HepG2 (cell line): ENCODE measurements around the gene COASY. TPM values are rescaled to one million over a fixed set of nuclear protein-coding genes. Genes with fewer than 3 reads are reported as not detected.
A peak's percentile ranks its signal among the peaks of the same experiment; 100 is the strongest.

Experiments
- ESRRA ChIP-seq: sonication (generic); formaldehyde crosslinking; IDR thresholded peaks from 2 replicates; pipeline ENCODE4 v1.5.1; 2020; ENCODE audit warnings: mild to moderate bottlenecking, low read depth, missing genetic modification reagents
- GLI4 ChIP-seq: sonication (generic); formaldehyde crosslinking; IDR thresholded peaks from 2 replicates; pipeline ENCODE4 v1.5.1; 2020; ENCODE audit warnings: missing genetic modification reagents, mild to moderate bottlenecking, moderate library complexity, borderline replicate concordance
- KMT2B ChIP-seq: IDR thresholded peaks from 2 replicates; pipeline ENCODE4 v1.6.1; 2016; ENCODE audit warnings: missing genetic modification reagents, missing compliant biosample characterization
- MBNL3 ChIP-seq: fragments of 250-450 bp; sonication (Bioruptor Pico); conservative IDR thresholded peaks from 2 replicates; pipeline ENCODE4 v1.8.0; 2022; ENCODE audit warnings: mild to moderate bottlenecking, inconsistent platforms
- MXD4 ChIP-seq: IDR thresholded peaks from 2 replicates; pipeline ENCODE4 v1.6.1; 2016; ENCODE audit warnings: mild to moderate bottlenecking, missing biosample characterization, missing genetic modification reagents
- MXI1 ChIP-seq: IDR thresholded peaks from 3 replicates; pipeline ENCODE4 v1.6.1; 2012; ENCODE audit warnings: low read depth, low read length, inconsistent platforms, borderline replicate concordance
- MYC ChIP-seq: sonication (generic); formaldehyde crosslinking; IDR thresholded peaks from 2 replicates; pipeline ENCODE4 v1.9.0; 2021; ENCODE audit warnings: missing genetic modification reagents, borderline replicate concordance
- PHF21A ChIP-seq: sonication (generic); formaldehyde crosslinking; IDR thresholded peaks from 2 replicates; pipeline ENCODE4 v1.5.0; 2020; ENCODE audit warnings: mild to moderate bottlenecking, missing genetic modification reagents
- ZKSCAN1 ChIP-seq: fragments of 150-350 bp; IDR thresholded peaks from 2 replicates; pipeline ENCODE4 v1.6.1; 2014; ENCODE audit warnings: low read length
- ZNF260 ChIP-seq: sonication (generic); formaldehyde crosslinking; IDR thresholded peaks from 2 replicates; pipeline ENCODE4 v1.4.0; 2020; ENCODE audit warnings: missing genetic modification reagents, low read depth, mild to moderate bottlenecking, borderline replicate concordance
- ZNF292 ChIP-seq: sonication (generic); formaldehyde crosslinking; IDR thresholded peaks from 2 replicates; pipeline ENCODE4 v1.8.1; 2022; ENCODE audit warnings: mild to moderate bottlenecking, low read depth, missing genetic modification reagents, borderline replicate concordance
- ZNF781 ChIP-seq: sonication (generic); formaldehyde crosslinking; IDR thresholded peaks from 2 replicates; pipeline ENCODE4 v1.5.1; 2020; ENCODE audit warnings: borderline replicate concordance, mild to moderate bottlenecking, missing genetic modification reagents; ENCODE audit errors: not compliant biosample characterization
- ZNF790 ChIP-seq: sonication (generic); formaldehyde crosslinking; IDR thresholded peaks from 2 replicates; pipeline ENCODE4 v1.8.0; 2022; ENCODE audit warnings: missing genetic modification reagents, mild to moderate bottlenecking, borderline replicate concordance
- polyA plus RNA-seq, 8 experiments: library from polyadenylated mRNA; depleted of rRNA in 3 of 8; stranded (reverse) in 7 of 8; unstranded in 1 of 8; fragments of >200 nt; fragmentation: Illumina TruSeq in 4 of 8; extraction: Trizol in 4 of 8; gene quantifications; 2 replicates each; pipeline versions ENCODE4 v1.2.1 to v1.2.3, GENCODE V29; 2011 to 2016; ENCODE audit warnings: low read depth in 4 of 8, missing spikeins in 1 of 8, mixed read lengths in 1 of 8; ENCODE audit not compliant: insufficient read depth in 1 of 8
- total RNA-seq, 5 experiments: library from RNA; depleted of rRNA; stranded (reverse); fragments of >200 nt; fragmentation: Illumina TruSeq; extraction: Trizol; gene quantifications; 2 replicates each; pipeline ENCODE4 v1.2.3, GENCODE V29; 2016; ENCODE audit warnings: low read depth in 1 of 5
- TF ChIP-seq, protein P1 (sequence below): sonication (generic); formaldehyde crosslinking; IDR thresholded peaks from 2 replicates; pipeline ENCODE4 v1.5.0; 2020; ENCODE audit warnings: mild to moderate bottlenecking, missing genetic modification reagents
- TF ChIP-seq, protein P2 (sequence below): sonication (generic); formaldehyde crosslinking; IDR thresholded peaks from 2 replicates; pipeline ENCODE4 v1.8.1; 2023; ENCODE audit warnings: missing genetic modification reagents, inconsistent platforms, borderline replicate concordance
- TF ChIP-seq, protein P3 (sequence below): sonication (generic); formaldehyde crosslinking; IDR thresholded peaks from 2 replicates; pipeline ENCODE4 v1.4.0; 2020; ENCODE audit warnings: mild to moderate bottlenecking, missing genetic modification reagents
- TF ChIP-seq, protein P4 (sequence below): sonication (generic); formaldehyde crosslinking; IDR thresholded peaks from 2 replicates; pipeline ENCODE4 v1.4.0; 2020; ENCODE audit warnings: missing genetic modification reagents, borderline replicate concordance
- TF ChIP-seq, protein P5 (sequence below): sonication (generic); formaldehyde crosslinking; conservative IDR thresholded peaks from 2 replicates; pipeline ENCODE4 v1.8.0; 2022; ENCODE audit warnings: missing genetic modification reagents

COASY gene
- total and polyA plus RNA-seq, 2 of the 13 experiments (the other 11 are each of a cell fraction or from before 2014, with no cell fraction given) = 90.7 to 125 TPM

DNA sequence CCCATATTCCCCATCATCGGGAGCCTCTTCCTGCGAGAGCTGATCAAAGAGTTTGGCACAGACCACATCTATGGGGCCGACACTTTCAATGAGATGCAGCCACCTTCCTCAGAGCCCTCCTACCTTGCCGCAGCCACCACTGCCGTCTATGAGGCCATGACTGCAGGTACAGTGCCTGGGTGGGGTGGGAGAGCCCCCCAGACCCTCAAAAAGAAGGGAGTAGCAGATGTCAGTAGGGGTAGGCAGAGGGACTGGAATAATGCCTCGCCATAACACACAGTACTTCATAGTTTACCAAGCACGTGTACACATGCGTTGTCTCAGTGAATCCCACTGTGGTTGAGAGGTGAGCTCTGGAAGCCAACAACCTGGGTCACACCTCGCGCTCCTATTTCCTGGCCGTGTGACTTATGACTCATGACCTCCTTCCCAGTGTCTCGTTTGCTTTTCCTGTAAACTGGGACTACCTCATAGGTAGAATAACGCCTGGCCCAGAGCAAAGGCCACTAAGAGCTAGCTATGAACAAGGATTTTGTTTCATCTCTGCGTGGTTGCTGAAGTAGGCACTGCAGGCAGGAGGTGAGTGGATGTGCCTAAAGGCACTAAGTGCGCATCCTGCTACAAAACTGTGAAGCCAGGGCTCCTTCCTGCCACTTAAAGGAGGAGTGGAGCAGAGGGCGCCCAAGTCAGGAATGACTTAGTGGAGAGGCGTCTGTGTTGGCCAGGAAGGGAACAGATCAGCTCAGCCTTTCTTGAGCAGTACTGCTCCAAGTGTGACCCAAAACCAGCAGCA lies 20.7 kb upstream of the COASY start (continued):
- TF ChIP-seq, protein P1, sequence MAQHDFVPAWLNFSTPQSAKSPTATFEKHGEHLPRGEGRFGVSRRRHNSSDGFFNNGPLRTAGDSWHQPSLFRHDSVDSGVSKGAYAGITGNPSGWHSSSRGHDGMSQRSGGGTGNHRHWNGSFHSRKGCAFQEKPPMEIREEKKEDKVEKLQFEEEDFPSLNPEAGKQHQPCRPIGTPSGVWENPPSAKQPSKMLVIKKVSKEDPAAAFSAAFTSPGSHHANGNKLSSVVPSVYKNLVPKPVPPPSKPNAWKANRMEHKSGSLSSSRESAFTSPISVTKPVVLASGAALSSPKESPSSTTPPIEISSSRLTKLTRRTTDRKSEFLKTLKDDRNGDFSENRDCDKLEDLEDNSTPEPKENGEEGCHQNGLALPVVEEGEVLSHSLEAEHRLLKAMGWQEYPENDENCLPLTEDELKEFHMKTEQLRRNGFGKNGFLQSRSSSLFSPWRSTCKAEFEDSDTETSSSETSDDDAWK (CRISPR knock-in tag) = no peak
- peak; percentile 74; the same call in 1 of the 2 replicates for TF ChIP-seq MYC (CRISPR knock-in tag)
- TF ChIP-seq ZNF292 = no peak
- peak; percentile 84; the same call in 1 of the 3 replicates for TF ChIP-seq MXI1
- TF ChIP-seq, protein P2, sequence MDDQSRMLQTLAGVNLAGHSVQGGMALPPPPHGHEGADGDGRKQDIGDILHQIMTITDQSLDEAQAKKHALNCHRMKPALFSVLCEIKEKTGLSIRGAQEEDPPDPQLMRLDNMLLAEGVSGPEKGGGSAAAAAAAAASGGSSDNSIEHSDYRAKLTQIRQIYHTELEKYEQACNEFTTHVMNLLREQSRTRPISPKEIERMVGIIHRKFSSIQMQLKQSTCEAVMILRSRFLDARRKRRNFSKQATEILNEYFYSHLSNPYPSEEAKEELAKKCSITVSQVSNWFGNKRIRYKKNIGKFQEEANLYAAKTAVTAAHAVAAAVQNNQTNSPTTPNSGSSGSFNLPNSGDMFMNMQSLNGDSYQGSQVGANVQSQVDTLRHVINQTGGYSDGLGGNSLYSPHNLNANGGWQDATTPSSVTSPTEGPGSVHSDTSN (CRISPR knock-in tag) = no peak
- TF ChIP-seq GLI4 = peak; percentile 24; the same call in 1 of the 2 replicates
- TF ChIP-seq ZNF781 (CRISPR knock-in tag) = peak; percentile 76
- peak; percentile 90 for TF ChIP-seq PHF21A
- 0 out of 2 replicates have a peak, but pooled peaks have one; percentile 38 for TF ChIP-seq ZKSCAN1
- no peak for TF ChIP-seq ZNF260 (CRISPR knock-in tag)
- peak; percentile 67; the same call in 1 of the 2 replicates for TF ChIP-seq ZNF790 (CRISPR knock-in tag)
- TF ChIP-seq, protein P3, sequence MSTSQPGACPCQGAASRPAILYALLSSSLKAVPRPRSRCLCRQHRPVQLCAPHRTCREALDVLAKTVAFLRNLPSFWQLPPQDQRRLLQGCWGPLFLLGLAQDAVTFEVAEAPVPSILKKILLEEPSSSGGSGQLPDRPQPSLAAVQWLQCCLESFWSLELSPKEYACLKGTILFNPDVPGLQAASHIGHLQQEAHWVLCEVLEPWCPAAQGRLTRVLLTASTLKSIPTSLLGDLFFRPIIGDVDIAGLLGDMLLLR (CRISPR knock-in tag) = peak; percentile 49; the same call in 1 of the 2 replicates
- peak; percentile 37; the same call in 1 of the 2 replicates for TF ChIP-seq ESRRA (CRISPR knock-in tag)
- no peak; the same call in 1 of the 2 replicates for TF ChIP-seq MXD4 (CRISPR knock-in tag)
- TF ChIP-seq MBNL3 = no peak
- peak; percentile 72 for TF ChIP-seq KMT2B (CRISPR knock-in tag)
- TF ChIP-seq, protein P4, sequence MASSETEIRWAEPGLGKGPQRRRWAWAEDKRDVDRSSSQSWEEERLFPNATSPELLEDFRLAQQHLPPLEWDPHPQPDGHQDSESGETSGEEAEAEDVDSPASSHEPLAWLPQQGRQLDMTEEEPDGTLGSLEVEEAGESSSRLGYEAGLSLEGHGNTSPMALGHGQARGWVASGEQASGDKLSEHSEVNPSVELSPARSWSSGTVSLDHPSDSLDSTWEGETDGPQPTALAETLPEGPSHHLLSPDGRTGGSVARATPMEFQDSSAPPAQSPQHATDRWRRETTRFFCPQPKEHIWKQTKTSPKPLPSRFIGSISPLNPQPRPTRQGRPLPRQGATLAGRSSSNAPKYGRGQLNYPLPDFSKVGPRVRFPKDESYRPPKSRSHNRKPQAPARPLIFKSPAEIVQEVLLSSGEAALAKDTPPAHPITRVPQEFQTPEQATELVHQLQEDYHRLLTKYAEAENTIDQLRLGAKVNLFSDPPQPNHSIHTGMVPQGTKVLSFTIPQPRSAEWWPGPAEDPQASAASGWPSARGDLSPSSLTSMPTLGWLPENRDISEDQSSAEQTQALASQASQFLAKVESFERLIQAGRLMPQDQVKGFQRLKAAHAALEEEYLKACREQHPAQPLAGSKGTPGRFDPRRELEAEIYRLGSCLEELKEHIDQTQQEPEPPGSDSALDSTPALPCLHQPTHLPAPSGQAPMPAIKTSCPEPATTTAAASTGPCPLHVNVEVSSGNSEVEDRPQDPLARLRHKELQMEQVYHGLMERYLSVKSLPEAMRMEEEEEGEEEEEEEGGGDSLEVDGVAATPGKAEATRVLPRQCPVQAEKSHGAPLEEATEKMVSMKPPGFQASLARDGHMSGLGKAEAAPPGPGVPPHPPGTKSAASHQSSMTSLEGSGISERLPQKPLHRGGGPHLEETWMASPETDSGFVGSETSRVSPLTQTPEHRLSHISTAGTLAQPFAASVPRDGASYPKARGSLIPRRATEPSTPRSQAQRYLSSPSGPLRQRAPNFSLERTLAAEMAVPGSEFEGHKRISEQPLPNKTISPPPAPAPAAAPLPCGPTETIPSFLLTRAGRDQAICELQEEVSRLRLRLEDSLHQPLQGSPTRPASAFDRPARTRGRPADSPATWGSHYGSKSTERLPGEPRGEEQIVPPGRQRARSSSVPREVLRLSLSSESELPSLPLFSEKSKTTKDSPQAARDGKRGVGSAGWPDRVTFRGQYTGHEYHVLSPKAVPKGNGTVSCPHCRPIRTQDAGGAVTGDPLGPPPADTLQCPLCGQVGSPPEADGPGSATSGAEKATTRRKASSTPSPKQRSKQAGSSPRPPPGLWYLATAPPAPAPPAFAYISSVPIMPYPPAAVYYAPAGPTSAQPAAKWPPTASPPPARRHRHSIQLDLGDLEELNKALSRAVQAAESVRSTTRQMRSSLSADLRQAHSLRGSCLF (CRISPR knock-in tag) = 0 out of 2 replicates have a peak, but pooled peaks have one; percentile 44
- TF ChIP-seq, protein P5, sequence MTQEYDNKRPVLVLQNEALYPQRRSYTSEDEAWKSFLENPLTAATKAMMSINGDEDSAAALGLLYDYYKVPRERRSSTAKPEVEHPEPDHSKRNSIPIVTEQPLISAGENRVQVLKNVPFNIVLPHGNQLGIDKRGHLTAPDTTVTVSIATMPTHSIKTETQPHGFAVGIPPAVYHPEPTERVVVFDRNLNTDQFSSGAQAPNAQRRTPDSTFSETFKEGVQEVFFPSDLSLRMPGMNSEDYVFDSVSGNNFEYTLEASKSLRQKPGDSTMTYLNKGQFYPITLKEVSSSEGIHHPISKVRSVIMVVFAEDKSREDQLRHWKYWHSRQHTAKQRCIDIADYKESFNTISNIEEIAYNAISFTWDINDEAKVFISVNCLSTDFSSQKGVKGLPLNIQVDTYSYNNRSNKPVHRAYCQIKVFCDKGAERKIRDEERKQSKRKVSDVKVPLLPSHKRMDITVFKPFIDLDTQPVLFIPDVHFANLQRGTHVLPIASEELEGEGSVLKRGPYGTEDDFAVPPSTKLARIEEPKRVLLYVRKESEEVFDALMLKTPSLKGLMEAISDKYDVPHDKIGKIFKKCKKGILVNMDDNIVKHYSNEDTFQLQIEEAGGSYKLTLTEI (CRISPR knock-in tag) = no peak
